Body of pancreas (tissue), 4 donors: ENCODE data around the gene RGS18. TPM values are rescaled to one million over a fixed set of nuclear protein-coding genes. Genes with fewer than 3 reads are reported as not detected.
"Not testable (repeated sequence)": the region's sequence is repeated elsewhere in the genome, so short reads cannot be mapped to it uniquely, and the experiment has no call there.

Experiments used
- ATAC-seq: fragments of 150-250 bp; one replicate; pipeline ENCODE4 v1.9.1; 2016
- DNase-seq, 4 donors: peaks; one replicate each; pipeline ENCODE4 v3.0.0-alpha.2; 2019
- H3K27ac ChIP-seq, 4 donors: fragments of 200-600 bp; sonication (generic); 1 replicate in 3 of 4; 2 replicates in 1 of 4; pipeline versions ENCODE4 v1.5.1 to v1.6.1; 2016 to 2019; ENCODE audit warnings: mild to moderate bottlenecking in 1 of 4, mixed read lengths in 1 of 4, moderate library complexity in 1 of 4
- H3K27me3 ChIP-seq, 2 donors: fragments of 200-600 bp; sonication (generic); one replicate each; pipeline ENCODE4 v1.6.0; 2016; ENCODE audit warnings: mild to moderate bottlenecking in 1 of 2
- H3K36me3 ChIP-seq, 2 donors: fragments of 200-600 bp; sonication (generic); replicated peaks in 1 of 2; 2 replicates each; pipeline ENCODE4 v1.5.1; 2016; ENCODE audit warnings: low read depth in 2 of 2; ENCODE audit not compliant: insufficient read depth in 1 of 2
- H3K4me1 ChIP-seq: fragments of 200-600 bp; sonication (generic); one replicate; pipeline ENCODE4 v1.6.0; 2016
- H3K4me3 ChIP-seq, 2 donors: fragments of 200-600 bp; sonication (generic); 1 replicate in 1 of 2; 2 replicates in 1 of 2; pipeline ENCODE4 v1.5.1; 2016 to 2019
- H3K9me3 ChIP-seq, 3 donors: fragments of 200-600 bp; sonication (generic); 1 replicate in 2 of 3; 2 replicates in 1 of 3; pipeline ENCODE4 v1.5.1; 2016
- CTCF ChIP-seq, 7 experiments: fragments of 450-650 bp in 4 of 7; fragments of 200-600 bp in 3 of 7; sonication (generic) in 3 of 7; IDR thresholded peaks; one replicate each; pipeline ENCODE4 v1.5.1; 2016 to 2019; ENCODE audit warnings: antibody characterized with exemption in 7 of 7
- POLR2A ChIP-seq, 3 donors: fragments of 450-650 bp; IDR thresholded peaks; one replicate each; pipeline ENCODE4 v1.6.1; 2016; ENCODE audit warnings: antibody characterized with exemption in 3 of 3, mild to moderate bottlenecking in 2 of 3
- WGBS, 2 donors: methylation state at CpG; one replicate each; pipeline ENCODE4 v1.1.5; 2017; 5-methylcytosine and 5-hydroxymethylcytosine counted together
- intact Hi-C: fragments of 100-400 bp; cut with DNase I; formaldehyde crosslinking; loops from one replicate; pipeline ENCODE4 v1.15.1; 2023
- total RNA-seq, 2 donors: library from RNA; depleted of rRNA; stranded (reverse); fragments of >200 nt; gene quantifications; one replicate each; pipeline ENCODE4 v1.1.0, GENCODE V29; 2016

The RGS18 gene
- total RNA-seq, 2 donors from 2014 or later = 1.0 to 2.3 TPM

GRCh38 chr1:192122668-192123067 is 35.6 kb upstream of the RGS18 start:
- DNase-seq = no peak
- no peaks in the 10 kb centered on the region for H3K27me3 ChIP-seq
- no peak for TF ChIP-seq POLR2A (IDR thresholded peaks at IDR 0.05)
- TF ChIP-seq CTCF (IDR thresholded peaks at IDR 0.05) = no peak
- intact Hi-C loops = no loop called here
- no peak overlapping the region for H3K27ac ChIP-seq
- no peak for ATAC-seq
- H3K4me1 ChIP-seq = no peaks in the 10 kb centered on the region
- no peaks in the 10 kb centered on the region for H3K36me3 ChIP-seq
- no peaks in the 10 kb centered on the region for H3K9me3 ChIP-seq
- no peak overlapping the region for H3K4me3 ChIP-seq

DNA sequence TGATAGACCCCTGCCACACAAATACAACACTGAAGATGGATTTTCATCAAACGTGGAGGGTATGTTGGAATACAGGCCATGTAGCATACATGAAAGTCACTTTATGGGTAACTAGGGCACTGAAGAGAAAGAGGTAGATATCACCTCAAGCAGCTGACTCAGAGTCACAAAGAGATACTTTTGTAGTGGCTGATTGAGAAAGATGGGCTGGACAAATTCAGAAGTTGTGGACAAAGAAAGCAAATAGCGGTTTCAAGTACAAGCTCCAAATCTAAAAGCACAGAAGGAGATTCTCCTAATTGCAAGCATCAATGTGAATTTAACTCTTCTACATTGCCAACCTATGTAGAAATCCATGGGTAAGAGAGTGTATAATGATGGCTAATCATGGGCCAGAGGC is 35.0 kb upstream of the RGS18 start:
- intact Hi-C loops = no loop called here
- H3K27me3 ChIP-seq = no peaks in the 10 kb centered on the region
- H3K4me1 ChIP-seq = no peaks in the 10 kb centered on the region
- no peak overlapping the region for H3K27ac ChIP-seq
- 88 to 89% methylated on average over 2 of the region's 2 CpGs for WGBS, 2 donors
- no peak for ATAC-seq
- no peak for TF ChIP-seq POLR2A (IDR thresholded peaks at IDR 0.05)
- no peak for TF ChIP-seq CTCF (IDR thresholded peaks at IDR 0.05)
- no peaks in the 10 kb centered on the region for H3K36me3 ChIP-seq
- H3K4me3 ChIP-seq = no peak overlapping the region
- DNase-seq = no peak
- no peaks in the 10 kb centered on the region for H3K9me3 ChIP-seq

DNA sequence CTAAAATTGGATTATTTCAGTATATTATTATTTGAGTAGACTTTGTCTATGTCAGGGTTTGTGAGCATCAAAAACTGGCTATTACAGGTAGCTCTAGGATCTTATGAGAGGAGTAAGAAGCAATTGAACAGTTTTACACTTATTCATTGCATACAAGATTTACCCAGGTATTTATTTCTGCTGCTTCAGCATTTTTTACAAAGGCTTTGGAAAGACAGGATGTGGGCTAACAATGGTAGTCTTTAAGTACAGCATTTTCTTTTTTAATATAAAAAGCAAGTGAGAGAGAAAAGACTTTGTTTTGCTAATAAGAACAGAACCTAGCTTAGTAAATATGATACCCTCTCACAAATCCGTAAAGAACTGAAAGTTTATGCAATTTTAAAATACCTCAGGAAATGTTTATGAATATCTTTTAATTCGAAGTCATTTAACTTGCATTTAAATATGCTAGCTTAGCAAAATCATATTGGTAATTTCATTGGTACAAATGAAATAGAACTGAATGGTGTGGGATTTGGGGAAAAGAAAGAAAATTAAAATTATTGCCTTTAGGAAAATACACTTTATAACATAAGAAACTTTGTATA is 32.1 kb upstream of the RGS18 start:
- DNase-seq (no peak), ATAC-seq (no peak)
- no peak overlapping the region for H3K4me3 ChIP-seq
- H3K4me1 ChIP-seq = no peaks in the 10 kb centered on the region
- H3K27me3 ChIP-seq = no peaks in the 10 kb centered on the region
- no peak overlapping the region for H3K27ac ChIP-seq
- WGBS, 2 donors = 63 to 76% methylated on average over 2 of the region's 2 CpGs
- no peaks in the 10 kb centered on the region for H3K9me3 ChIP-seq
- intact Hi-C loops = no loop called here
- H3K36me3 ChIP-seq = no peaks in the 10 kb centered on the region
- TF ChIP-seq POLR2A (IDR thresholded peaks at IDR 0.05) (no peak), CTCF (IDR thresholded peaks at IDR 0.05) (no peak)

DNA sequence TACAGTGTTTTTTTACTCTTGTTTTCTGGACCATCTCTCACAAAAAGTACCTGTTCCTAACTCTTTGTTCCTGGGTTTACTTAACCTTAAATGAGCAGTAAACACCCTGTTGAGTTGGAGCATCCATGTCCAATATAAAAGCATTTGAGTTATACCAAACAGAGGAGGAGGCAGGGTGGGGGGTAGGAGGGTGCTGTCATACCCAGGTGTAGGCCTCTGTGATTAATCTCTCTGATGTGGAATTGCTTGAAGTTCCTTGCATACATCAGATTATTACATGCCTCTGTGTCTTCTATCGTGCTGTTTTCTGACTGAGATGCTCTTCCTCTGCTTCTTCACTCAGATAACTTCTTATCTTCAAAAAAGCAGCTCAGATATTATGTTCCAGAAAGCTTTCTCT is 28.1 kb upstream of the RGS18 start:
- no peak for ATAC-seq
- H3K9me3 ChIP-seq = no peaks in the 10 kb centered on the region
- H3K4me1 ChIP-seq = no peaks in the 10 kb centered on the region
- TF ChIP-seq POLR2A (IDR thresholded peaks at IDR 0.05) (no peak), CTCF (IDR thresholded peaks at IDR 0.05) (no peak)
- H3K27ac ChIP-seq = no peak overlapping the region
- no peaks in the 10 kb centered on the region for H3K27me3 ChIP-seq
- no peak overlapping the region for H3K4me3 ChIP-seq
- DNase-seq = no peak
- intact Hi-C loops = no loop called here
- H3K36me3 ChIP-seq = no peaks in the 10 kb centered on the region
- 50 to 68% methylated on average over 1 of the region's 1 CpG for WGBS, 2 donors

DNA sequence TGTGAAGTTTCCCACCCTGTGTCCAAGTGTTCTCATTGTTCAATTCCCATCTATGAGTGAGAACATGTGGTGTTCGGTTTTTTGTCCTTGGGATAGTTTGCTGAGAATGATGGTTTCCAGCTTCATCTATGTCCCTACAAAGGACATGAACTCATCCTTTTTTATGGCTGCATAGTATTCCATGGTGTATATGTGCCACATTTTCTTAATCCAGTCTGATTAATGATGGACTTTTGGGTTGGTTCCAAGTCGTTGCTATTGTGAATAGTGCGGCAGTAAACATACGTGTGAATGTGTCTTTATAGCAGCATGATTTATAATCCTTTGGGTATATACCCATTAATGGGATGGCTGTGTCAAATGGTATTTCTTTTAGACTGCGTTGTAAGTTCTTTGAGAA is 27.4 kb upstream of the RGS18 start:
- DNase-seq, H3K27me3 ChIP-seq, intact Hi-C loops, H3K4me3 ChIP-seq, H3K9me3 ChIP-seq, H3K27ac ChIP-seq, ATAC-seq, H3K4me1 ChIP-seq, H3K36me3 ChIP-seq: not testable (repeated sequence)
- 84 to 88% methylated on average over 5 of the region's 5 CpGs for WGBS, 2 donors
